ENCODE data around the gene WDR88.
"Not testable (repeated sequence)": the region's sequence is repeated elsewhere in the genome, so short reads cannot be mapped to it uniquely, and the experiment has no call there.

The WDR88 gene

DNA sequence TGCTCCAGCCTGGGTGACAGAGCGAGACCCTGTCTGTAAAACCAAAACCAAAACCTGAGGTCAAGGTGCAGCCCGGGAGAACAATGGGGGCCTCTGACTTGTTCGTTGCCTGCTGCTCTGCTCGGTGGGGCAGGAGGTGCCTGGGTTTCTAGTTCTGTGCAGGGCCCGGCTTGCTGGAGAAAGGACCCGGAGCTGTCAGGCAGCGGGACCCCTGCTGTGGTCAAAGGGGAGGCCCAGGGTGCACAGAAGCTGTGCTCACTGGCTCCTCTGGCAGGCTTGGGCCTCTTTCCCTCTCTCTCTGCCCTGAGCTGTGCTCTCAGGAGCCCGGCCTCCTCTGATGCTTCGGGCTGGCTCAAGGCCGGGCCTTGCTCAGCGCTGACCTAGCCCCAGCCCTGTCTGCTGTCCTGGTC is 65.7 kb downstream of the WDR88 start:
- DNase-seq (ENCODE audit: low read depth in 3 of 3): no peak

DNA sequence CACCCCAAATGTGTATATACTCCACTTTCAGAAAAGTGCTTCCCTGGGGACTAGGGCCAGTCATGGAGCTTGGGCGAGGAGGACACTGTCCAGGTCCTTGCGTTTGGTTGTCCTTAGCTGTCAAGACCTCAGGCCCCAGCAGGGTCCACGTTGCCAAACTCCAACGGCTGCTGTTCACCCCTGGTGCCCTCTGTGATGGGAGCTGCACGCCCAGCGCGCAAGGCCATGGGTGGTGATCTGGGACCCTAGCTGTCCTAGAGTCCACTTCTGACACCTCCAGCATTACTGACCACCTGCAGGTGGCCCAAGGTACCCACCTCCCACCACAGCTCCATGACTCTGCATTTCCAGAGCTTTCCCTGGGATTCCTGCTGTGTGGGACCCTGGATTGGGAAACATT is 66.3 kb downstream of the WDR88 start:
- no peak for DNase-seq (ENCODE audit: low read depth in 3 of 3)

DNA sequence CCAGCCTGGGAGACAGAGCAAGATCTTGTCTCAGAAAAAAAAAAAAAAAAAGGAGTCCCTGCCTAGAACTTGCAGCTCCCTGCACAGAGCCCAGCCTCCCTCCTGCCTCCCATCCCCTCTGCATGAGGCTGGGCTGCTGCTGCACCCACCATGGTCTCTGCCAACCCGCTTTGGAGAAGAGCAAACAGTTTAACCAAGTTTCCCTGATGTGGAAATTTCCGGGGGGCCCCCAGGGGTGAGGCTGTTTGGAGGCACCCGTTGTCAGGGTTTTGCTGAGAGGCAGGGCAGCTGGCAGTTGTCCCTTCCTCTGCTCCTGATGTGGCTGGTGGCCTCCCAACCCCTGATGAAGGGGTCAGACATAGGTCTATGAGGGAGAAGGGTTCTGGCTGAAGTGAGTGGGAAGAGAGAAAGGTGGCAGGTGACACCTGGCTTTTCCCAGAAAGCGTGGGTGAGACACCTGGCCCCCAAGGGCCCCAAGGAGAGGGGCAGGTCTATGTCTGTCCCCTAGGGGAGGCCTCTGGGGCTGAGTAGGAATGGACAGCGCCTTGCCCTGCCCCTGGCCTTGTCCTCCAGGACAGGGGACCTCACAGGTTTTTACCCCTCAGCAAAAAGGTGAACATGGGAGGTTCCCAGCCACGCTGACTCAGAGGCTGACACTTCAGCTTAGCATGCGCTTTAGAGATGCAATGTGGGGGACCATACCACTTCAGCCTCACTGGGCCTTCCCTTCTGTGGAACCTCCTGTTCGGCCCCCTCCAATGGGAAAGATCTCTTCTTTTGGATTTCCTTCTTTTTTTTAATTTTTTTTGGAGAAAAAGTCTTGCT is 67.7 kb downstream of the WDR88 start:
- DNase-seq (ENCODE audit: low read depth in 3 of 3): no peak

DNA sequence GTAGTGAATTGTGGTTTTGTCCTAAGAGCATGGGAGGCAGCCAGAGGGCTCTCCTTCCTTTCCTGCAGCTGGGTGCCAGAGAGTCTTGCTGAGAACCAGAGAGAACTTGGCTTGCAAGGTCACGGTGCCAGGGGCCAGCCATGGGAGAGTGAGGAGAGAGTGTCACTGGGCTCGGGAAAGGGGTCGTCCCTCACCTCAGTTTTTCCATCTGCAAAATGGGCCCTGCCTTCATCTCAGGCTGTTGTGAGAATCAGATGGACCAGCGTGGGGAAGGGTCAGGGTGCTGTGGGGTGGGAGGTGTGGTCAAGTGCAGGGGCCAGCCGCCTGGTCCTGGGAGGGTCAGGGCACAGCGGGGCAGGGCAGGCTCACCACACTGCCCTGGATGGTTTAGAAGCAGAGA is 69.6 kb downstream of the WDR88 start:
- no peak for DNase-seq (ENCODE audit: low read depth in 3 of 3)

DNA sequence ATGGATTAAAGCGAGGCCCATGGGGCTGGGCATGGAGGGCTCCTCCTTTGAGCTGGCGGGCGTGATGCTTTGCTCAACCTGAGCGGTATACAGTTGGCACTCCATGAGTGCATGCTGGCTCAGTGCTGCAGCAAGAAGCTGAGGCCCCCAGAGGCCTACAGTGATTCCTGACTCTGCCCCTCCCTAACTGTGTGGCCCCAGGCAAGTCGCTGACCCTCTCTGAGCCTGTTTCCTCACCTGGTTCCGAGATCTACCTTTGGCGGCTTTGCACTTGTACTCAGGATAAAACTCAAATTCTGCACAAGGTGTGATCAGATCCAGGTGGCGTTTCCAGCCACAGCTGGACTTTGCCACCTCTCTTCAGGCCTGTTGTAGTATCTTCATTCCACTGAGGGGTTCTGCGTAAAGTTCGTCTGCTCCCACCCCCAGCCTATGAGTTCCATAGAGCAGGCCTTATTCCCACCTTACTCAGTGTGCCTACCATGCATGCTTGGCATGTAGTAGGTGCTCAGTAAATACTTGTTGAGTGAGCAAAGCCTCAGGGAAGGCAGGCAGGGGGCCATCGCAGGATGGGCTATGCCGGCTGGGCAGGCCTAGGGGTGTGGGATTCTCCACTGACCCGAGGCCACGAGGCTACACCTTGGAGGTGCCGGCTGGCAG is 70.1 kb downstream of the WDR88 start:
- DNase-seq (ENCODE audit: low read depth in 3 of 3): no peak

DNA sequence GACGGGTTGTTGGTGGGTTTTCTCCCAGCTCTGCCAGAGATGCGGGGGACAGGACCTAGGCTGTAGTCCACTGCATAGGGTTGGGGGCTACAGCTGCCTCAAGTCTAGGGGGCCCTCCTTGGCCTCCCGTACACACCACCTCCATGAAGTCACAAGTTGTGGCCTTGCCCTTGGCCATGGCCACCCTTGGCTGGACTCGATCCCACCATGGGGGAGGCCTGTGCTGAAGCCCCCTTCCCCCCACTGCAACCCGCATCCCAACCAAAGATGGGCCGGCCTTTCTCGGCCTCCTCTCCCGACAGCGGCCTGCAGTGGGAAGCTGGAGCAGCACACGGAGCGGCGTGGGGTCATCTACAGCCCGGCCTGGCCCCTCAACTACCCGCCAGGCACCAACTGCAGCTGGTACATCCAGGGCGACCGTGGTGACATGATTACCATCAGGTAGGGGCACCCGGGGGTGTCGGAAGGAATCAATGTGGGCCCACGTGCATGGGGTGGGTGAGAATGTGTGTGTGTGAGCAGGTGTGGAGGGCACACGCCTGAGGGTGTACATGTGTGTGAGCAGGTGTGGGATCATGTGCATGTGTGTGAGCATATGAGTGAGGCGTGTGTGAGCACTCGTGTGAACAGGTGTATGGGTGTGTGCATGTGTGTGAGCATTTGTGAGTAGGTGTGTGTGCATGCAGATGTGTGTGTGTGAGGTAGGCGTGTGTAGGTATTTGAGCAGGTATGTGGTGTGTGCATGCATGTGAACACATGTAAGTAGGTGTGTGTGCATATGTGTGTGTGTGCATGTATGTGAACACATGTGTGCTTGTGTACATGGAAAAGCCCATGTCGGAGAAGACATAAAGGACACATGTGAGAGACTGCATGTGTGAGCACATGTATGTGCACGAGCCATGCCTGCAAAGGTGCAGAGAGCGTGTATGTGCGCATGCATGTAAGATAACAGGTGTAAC is 70.9 kb downstream of the WDR88 start:
- DNase-seq (ENCODE audit: low read depth in 3 of 3): no peak

DNA sequence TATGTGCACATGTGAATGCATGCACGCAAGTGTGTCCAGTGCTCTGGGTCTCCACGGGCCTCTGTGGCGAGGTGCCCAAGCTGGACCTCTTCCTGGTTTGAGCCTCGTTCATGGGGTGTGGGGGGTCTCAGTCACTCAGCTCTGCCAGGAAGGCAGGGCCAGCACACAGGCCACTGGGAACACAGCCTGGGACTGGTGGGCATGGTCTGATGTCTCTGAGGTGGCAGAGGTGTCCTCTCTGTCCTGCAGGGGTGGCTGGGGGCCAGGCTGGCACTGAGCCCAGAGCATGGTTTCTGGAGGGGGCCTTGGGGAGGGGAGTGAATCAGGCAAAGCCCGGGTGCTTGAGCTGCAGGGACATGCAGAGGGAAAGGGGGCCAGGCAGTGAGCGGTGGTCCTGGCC is 71.6 kb downstream of the WDR88 start:
- no peak for DNase-seq (ENCODE audit: low read depth in 3 of 3)

DNA sequence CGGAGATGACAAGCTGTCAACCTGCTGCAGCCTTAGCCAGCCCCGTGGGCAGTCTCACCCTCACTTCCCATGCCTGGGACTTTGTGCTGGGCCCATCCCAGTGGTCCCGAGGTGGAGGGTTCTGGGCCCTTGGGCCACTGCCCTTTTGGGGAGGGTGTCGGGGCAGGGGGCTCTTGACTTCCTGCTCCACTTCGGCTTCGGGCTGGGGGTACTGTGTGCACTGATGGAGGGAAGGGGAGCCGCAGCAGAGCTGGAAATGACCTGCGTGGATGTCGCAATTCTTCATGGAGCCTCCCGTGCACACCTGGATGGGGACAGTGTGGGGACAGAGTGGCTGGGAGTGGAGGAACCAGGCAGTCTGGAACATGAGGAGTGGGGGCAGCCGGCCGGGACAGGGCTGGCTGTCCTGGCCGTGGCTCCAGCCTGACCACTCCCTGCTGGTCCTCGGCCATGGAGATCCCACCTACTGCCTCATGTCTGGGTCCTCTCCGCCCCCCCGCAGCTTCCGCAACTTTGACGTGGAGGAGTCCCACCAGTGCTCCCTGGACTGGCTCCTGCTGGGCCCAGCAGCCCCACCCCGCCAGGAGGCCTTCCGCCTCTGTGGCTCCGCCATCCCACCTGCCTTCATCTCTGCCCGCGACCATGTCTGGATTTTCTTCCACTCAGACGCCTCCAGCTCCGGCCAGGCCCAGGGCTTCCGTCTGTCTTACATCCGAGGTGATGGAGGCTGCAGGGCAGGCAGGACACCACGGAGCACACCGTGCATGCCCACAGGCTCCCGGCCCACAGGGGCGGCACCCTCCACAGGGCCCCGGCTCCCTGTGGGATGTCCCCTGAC is 72.4 kb downstream of the WDR88 start:
- no peak for DNase-seq (ENCODE audit: low read depth in 3 of 3)

DNA sequence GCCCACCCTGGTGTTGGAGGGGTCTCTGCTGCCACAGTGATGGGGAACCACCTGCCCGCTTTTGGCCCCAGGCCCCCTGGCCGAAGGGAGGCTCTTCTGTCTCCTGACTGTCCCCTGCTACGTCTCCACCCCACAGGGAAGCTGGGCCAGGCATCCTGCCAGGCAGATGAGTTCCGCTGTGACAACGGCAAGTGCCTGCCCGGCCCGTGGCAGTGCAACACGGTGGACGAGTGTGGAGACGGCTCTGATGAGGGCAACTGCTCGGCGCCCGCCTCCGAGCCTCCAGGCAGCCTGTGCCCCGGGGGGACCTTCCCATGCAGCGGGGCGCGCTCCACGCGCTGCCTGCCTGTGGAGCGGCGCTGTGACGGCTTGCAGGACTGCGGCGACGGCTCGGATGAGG is 73.2 kb downstream of the WDR88 start:
- no peak for DNase-seq (ENCODE audit: low read depth in 3 of 3)

DNA sequence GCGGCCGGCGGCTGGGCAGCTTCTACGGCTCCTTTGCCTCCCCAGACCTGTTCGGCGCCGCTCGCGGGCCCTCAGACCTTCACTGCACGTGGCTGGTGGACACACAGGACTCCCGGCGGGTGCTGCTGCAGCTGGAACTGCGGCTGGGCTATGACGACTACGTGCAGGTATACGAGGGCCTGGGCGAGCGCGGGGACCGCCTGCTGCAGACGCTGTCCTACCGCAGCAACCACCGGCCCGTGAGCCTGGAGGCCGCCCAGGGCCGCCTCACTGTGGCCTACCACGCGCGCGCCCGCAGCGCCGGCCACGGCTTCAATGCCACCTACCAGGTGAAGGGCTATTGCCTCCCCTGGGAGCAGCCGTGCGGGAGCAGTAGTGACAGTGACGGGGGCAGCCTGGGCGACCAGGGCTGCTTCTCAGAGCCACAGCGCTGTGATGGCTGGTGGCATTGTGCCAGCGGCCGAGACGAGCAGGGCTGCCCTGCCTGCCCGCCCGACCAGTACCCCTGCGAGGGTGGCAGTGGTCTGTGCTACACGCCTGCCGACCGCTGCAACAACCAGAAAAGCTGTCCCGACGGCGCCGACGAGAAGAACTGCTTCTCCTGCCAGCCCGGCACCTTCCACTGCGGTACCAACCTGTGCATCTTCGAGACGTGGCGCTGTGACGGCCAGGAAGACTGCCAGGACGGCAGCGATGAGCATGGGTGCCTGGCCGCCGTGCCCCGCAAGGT is 73.8 kb downstream of the WDR88 start:
- no peak for DNase-seq (ENCODE audit: low read depth in 3 of 3)

DNA sequence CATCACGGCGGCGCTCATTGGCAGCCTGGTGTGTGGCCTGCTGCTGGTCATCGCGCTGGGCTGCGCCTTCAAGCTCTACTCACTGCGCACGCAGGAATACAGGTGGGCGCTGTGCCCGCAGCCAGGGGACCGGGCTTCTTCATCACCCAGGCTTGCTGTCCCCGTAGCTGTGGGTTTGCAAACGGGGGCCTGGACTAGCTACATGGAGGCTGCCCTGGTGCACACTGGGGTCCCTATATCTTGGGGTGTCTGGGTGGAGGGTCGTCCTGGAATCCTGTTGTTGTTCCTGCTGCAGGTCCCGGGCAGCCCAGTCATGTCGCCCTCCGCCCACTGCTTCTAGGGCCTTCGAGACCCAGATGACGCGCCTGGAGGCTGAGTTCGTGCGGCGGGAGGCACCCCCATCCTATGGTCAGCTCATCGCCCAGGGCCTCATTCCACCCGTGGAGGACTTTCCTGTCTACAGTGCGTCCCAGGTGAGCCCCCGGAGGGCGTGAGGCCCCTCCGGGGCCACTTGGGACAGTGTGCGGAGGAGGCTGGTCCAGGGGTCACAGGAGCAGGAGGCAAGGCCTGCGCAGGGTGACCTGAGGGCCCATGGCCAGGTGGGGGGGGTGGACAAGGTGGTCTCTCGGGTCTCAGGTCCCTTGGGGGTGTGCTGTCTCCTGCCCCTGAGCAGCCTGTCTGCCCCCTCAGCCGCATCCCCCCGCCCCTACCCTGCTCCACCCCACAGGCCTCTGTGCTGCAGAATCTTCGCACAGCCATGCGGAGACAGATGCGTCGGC is 74.5 kb downstream of the WDR88 start:
- DNase-seq (ENCODE audit: low read depth in 3 of 3): no peak

DNA sequence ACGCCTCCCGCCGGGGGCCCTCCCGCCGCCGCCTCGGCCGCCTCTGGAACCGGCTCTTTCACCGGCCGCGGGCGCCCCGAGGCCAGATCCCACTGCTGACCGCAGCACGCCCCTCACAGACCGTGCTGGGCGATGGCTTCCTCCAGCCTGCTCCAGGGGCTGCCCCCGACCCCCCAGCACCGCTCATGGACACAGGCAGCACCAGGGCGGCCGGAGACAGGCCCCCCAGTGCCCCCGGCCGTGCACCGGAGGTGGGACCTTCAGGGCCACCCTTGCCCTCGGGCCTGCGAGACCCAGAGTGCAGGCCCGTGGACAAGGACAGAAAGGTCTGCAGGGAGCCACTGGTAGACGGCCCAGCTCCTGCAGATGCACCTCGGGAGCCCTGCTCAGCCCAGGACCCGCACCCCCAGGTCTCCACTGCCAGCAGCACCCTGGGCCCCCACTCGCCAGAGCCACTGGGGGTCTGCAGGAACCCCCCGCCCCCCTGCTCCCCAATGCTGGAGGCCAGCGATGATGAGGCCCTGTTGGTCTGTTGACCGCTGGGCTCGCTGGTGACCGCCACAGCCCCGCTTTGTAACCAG is 75.2 kb downstream of the WDR88 start:
- DNase-seq (ENCODE audit: low read depth in 3 of 3): no peak

DNA sequence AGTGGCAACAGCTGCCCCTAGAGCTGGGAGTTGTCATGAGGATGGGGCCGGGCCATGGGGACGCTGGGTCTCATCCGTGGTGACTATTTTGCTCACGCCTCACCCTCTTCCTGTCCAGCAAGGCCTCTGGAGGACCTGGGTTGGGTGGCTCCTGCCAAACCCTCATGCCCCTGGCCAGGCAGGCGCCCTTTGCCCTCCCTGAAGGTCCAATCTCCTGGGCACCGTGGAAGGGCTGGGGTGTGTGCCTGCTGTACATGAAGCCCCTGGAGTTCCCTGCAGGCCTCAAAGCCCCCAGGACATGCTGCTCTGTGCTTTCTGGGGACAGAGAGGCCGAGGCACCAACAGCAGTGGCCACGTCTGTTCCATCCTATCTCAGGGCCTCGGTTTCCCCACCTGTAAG is 76.0 kb downstream of the WDR88 start:
- no peak for DNase-seq (ENCODE audit: low read depth in 3 of 3)

DNA sequence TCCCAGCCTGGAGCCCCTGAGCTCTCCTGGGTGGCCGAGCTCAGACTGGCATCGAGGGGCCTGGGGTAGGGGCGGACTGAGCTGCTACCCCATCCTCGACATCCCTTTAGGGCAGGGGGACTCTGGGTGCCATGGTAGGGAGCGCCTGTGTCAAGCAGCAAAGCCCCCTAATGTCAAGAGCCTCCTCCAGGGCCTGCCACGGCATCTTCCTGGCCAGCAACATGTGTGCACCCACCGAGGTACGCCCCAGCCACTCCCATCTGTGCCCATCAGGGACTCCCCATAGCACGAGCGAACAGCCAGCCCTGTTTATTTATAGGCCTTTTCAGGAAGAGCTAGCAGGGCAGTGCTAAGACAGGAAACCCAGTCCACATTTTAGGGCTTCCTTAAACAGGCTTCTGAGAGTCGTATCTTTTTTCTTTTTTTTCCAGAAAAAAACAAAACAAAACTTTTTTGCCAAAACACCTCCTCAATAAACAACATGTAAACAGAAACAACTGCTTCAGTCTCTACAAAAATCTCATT is 76.5 kb downstream of the WDR88 start:
- no peak for DNase-seq (ENCODE audit: low read depth in 3 of 3)

DNA sequence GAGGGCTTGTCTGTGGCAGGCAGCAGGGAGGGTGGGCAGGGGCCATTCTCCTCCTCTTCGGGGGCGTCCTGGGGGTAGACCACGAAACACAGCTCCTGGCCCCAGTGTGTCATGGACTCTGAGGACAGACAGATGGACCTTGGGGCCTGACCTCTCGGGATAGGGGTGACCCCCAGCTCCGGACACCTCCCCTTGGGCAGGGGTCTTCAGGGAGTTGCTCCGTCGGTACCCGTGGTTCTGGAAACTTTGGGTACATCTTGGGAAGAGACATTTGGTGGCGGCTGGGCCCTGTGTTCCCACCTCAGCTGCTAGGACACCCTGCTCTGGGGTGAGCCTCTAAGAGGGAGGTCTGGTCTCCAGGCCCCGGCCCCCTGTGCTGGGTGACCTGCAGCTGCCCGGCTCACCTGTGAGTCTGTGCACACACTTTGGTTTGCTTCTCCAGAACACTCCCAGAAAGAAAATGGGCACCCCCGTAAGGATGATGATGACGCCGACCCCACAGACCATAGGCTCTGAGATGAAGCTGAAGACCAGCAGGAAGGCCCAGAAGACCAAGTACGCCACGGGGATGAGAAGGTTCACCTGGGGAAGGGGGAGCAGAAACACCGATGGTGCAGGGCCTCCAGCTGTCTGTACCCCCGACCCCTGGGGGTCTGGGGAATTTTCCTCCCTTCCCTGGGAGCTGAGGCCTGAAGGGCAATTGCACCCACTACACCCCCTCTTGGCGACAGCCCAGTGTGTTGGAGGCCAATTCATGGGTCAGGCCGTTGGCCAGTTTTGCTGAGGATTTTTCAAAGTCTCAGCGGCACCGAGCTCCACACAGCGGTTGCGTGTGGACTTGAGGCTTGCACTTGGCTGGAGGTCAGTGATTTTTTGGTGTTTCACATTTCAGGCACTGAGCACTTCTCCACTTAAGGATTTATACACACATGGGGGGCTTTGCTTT is 77.3 kb downstream of the WDR88 start:
- DNase-seq (ENCODE audit: low read depth in 3 of 3): no peak

DNA sequence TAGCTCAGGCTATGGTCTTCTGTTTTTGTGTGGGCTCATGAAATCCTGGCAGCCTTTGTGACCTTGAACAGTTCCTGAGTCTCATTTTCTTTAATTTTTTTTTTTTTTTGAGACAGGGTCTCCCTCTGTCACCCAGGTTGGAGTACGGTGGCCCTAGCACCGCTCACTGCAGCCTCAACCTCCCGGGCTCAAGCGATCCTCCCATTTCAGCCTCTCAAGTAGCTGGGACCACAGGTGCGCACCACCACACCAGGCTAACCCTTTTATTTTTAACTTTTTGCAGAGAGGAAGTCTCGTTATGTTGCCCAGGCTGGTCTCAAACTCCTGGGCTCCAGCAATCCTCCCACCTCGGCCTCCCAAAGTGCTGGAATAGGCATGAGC is 77.9 kb downstream of the WDR88 start:
- DNase-seq (ENCODE audit: low read depth in 3 of 3): not testable (repeated sequence)

DNA sequence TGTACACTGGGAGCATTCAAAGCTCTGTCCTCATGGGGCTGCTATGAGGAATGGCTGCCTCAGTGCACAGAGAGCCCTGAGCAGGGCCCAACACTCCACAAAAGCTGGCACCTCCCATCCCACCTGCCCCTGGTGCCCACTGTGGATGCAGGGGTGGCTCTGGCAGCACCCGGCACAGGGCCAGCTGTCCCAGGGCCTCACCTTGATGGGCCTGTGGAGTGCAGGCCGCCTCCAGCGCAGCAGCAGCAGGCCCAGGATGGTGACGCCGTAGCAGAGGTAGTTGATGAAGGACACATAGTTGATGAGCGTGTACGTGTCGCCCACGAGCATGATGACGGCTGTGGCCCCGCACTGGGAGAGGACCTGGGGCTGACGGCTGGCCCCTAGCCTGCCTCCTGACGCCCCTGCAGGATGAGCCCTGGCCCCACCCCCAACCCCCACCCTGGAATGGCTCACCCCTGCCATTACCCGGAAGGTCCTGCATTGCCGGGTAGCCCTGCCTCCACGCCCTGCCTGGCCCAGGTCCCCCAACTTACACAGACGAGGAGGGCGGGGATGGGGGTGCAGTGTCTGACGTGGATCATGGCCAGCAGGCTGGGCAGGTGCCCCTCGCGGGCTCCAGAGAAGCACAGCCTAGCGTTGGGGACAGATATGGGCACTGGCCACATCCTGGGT is 78.5 kb downstream of the WDR88 start:
- no peak for DNase-seq (ENCODE audit: low read depth in 3 of 3)

All from stimulated activated CD4-positive, alpha-beta T cell treated with anti-CD3 and anti-CD28 coated beads, TNF-alpha, amount 100 ng/mL, for 4 hours (primary cell).